HepG2 (cell line): ENCODE measurements around the gene FMOD. TPM values are rescaled to one million over a fixed set of nuclear protein-coding genes. Genes with fewer than 3 reads are reported as not detected.

ENCODE experiments used
- IRF2 ChIP-seq: IDR thresholded peaks from 2 replicates; pipeline ENCODE4 v1.6.1; 2018; ENCODE audit warnings: missing genetic modification reagents, missing compliant biosample characterization
- KAT2B ChIP-seq: fragments of 150-350 bp; IDR thresholded peaks from 2 replicates; pipeline ENCODE4 v1.6.1; 2014; ENCODE audit warnings: low read depth, low read length, borderline replicate concordance
- MED8 ChIP-seq: sonication (generic); formaldehyde crosslinking; IDR thresholded peaks from 2 replicates; pipeline ENCODE4 v1.8.1; 2023; ENCODE audit warnings: mild to moderate bottlenecking, missing genetic modification reagents; ENCODE audit not compliant: insufficient replicate concordance
- MEF2D ChIP-seq: sonication (generic); formaldehyde crosslinking; IDR thresholded peaks from 2 replicates; pipeline ENCODE4 v1.5.1; 2020; ENCODE audit warnings: mild to moderate bottlenecking, missing genetic modification reagents
- NR2F6 ChIP-seq, 2 experiments: IDR thresholded peaks; 2 replicates each; pipeline ENCODE4 v1.6.1; 2016; ENCODE audit warnings: antibody characterized with exemption in 1 of 2, mild to moderate bottlenecking in 1 of 2
- PPARG ChIP-seq: conservative IDR thresholded peaks from 2 replicates; pipeline ENCODE4 v1.6.1; 2016; ENCODE audit warnings: missing biosample characterization, missing genetic modification reagents
- SAFB2 ChIP-seq: sonication (generic); formaldehyde crosslinking; IDR thresholded peaks from 2 replicates; pipeline ENCODE4 v1.5.1; 2020; ENCODE audit warnings: missing genetic modification reagents, low read depth, mild to moderate bottlenecking, borderline replicate concordance
- SNAI1 ChIP-seq: sonication (generic); formaldehyde crosslinking; IDR thresholded peaks from 2 replicates; pipeline ENCODE4 v1.5.0; 2020; ENCODE audit warnings: mild to moderate bottlenecking, missing genetic modification reagents, borderline replicate concordance
- ZFP37 ChIP-seq: sonication (generic); formaldehyde crosslinking; IDR thresholded peaks from 2 replicates; pipeline ENCODE4 v1.4.0; 2020; ENCODE audit warnings: missing genetic modification reagents, borderline replicate concordance
- ZNF263 ChIP-seq: sonication (generic); formaldehyde crosslinking; IDR thresholded peaks from 2 replicates; pipeline ENCODE4 v1.4.0; 2020; ENCODE audit warnings: missing genetic modification reagents
- ZNF446 ChIP-seq: sonication (generic); formaldehyde crosslinking; IDR thresholded peaks from 2 replicates; pipeline ENCODE4 v1.5.0; 2020; ENCODE audit warnings: mild to moderate bottlenecking, missing genetic modification reagents
- ZNF543 ChIP-seq: sonication (generic); formaldehyde crosslinking; IDR thresholded peaks from 2 replicates; pipeline ENCODE4 v1.4.0; 2020; ENCODE audit warnings: mild to moderate bottlenecking, missing genetic modification reagents
- ZNF660 ChIP-seq: sonication (generic); formaldehyde crosslinking; IDR thresholded peaks from 2 replicates; pipeline ENCODE4 v1.5.1; 2020; ENCODE audit warnings: mild to moderate bottlenecking, low read depth, missing genetic modification reagents, borderline replicate concordance
- ZNF800 ChIP-seq: sonication (generic); formaldehyde crosslinking; IDR thresholded peaks from 2 replicates; pipeline ENCODE4 v1.4.0; 2020; ENCODE audit warnings: missing genetic modification reagents
- polyA plus RNA-seq, 8 experiments: library from polyadenylated mRNA; depleted of rRNA in 3 of 8; stranded (reverse) in 7 of 8; unstranded in 1 of 8; fragments of >200 nt; fragmentation: Illumina TruSeq in 4 of 8; extraction: Trizol in 4 of 8; gene quantifications; 2 replicates each; pipeline versions ENCODE4 v1.2.1 to v1.2.3, GENCODE V29; 2011 to 2016; ENCODE audit warnings: low read depth in 4 of 8, missing spikeins in 1 of 8, mixed read lengths in 1 of 8; ENCODE audit not compliant: insufficient read depth in 1 of 8
- total RNA-seq, 5 experiments: library from RNA; depleted of rRNA; stranded (reverse); fragments of >200 nt; fragmentation: Illumina TruSeq; extraction: Trizol; gene quantifications; 2 replicates each; pipeline ENCODE4 v1.2.3, GENCODE V29; 2016; ENCODE audit warnings: low read depth in 1 of 5
- TF ChIP-seq, protein P1 (sequence below): sonication (generic); formaldehyde crosslinking; IDR thresholded peaks from 2 replicates; pipeline ENCODE4 v1.9.0; 2021; ENCODE audit warnings: missing genetic modification reagents, borderline replicate concordance
- TF ChIP-seq, protein P2 (sequence below): IDR thresholded peaks from 2 replicates; pipeline ENCODE4 v1.6.1; 2018; ENCODE audit warnings: missing genetic modification reagents
- TF ChIP-seq, protein P3 (sequence below), 2 experiments: sonication (generic) in 1 of 2; formaldehyde crosslinking in 1 of 2; IDR thresholded peaks; 2 replicates each; pipeline versions ENCODE4 v1.6.1 to v1.9.0; 2014 to 2022; ENCODE audit warnings: antibody characterized with exemption in 1 of 2, borderline replicate concordance in 1 of 2, inconsistent platforms in 1 of 2, low read depth in 1 of 2, missing genetic modification reagents in 1 of 2

Gene FMOD
- total and polyA plus RNA-seq, 2 of the 13 experiments (the other 11 are each of a cell fraction or from before 2014, with no cell fraction given), result 0.08 TPM; not detected in 1

DNA sequence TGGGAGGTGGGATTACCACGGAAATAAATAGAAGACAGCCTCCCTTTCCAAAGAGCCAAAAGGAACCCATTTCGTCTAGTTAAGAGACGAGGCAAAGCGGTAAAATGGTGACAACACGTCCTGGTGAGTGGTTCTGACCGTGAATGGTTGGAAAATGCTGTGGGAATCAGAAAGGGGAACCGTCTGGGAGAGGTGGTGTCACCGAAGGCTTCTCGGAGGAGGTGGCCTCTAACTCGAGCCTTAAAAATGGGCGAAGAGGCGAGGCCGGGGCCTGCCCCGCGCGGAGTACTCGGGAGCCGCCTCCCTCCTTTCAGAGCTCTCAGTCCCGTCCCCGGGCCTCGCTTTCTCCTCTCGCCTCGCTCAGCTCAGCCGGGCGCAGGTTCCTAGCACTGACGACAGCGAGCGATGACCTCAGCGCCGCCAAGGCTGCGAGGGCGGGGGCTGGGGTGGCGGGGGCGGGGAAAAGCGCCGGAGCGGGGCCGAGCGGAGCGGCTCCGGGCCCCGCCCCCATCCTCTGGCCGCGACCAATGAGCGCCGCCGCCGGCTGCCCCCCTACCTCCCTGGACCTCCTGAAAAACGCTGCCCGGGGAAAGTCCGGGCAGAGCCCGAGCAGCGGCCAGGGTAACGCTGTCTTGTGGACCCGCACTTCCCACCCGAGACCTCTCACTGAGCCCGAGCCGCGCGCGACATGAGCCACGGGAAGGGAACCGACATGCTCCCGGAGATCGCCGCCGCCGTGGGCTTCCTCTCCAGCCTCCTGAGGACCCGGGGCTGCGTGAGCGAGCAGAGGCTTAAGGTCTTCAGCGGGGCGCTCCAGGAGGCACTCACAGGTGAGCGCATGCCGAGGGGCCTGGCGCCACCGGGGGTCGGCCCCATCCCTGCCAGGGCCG lies 45.8 kb downstream of the FMOD start, which contains the start of gene BTG2 (continued):
- TF ChIP-seq, protein P1, sequence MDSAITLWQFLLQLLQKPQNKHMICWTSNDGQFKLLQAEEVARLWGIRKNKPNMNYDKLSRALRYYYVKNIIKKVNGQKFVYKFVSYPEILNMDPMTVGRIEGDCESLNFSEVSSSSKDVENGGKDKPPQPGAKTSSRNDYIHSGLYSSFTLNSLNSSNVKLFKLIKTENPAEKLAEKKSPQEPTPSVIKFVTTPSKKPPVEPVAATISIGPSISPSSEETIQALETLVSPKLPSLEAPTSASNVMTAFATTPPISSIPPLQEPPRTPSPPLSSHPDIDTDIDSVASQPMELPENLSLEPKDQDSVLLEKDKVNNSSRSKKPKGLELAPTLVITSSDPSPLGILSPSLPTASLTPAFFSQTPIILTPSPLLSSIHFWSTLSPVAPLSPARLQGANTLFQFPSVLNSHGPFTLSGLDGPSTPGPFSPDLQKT (CRISPR knock-in tag), result no peak
- TF ChIP-seq ZNF800, result peak; percentile 80; the same call in 1 of the 2 replicates
- no peak for TF ChIP-seq ZNF446 (CRISPR knock-in tag)
- TF ChIP-seq ZNF543, result 0 out of 2 replicates have a peak, but pooled peaks have one; percentile 75
- TF ChIP-seq SNAI1 (CRISPR knock-in tag), result peak; percentile 68; the same call in 1 of the 2 replicates
- no peak for TF ChIP-seq MEF2D
- no peak for TF ChIP-seq ZNF660 (CRISPR knock-in tag)
- TF ChIP-seq ZNF263 (CRISPR knock-in tag), result peak; percentile 60
- 0 out of 2 replicates have a peak, but pooled peaks have one; percentile 17 for TF ChIP-seq IRF2 (CRISPR knock-in tag)
- no peak for TF ChIP-seq MED8 (CRISPR knock-in tag)
- 0 out of 2 replicates have a peak, but pooled peaks have one; percentile 29 for TF ChIP-seq ZFP37 (CRISPR knock-in tag)
- TF ChIP-seq KAT2B, result no peak
- TF ChIP-seq, protein P2, sequence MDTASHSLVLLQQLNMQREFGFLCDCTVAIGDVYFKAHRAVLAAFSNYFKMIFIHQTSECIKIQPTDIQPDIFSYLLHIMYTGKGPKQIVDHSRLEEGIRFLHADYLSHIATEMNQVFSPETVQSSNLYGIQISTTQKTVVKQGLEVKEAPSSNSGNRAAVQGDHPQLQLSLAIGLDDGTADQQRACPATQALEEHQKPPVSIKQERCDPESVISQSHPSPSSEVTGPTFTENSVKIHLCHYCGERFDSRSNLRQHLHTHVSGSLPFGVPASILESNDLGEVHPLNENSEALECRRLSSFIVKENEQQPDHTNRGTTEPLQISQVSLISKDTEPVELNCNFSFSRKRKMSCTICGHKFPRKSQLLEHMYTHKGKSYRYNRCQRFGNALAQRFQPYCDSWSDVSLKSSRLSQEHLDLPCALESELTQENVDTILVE, result no peak; the same call in none of the 2 replicates
- TF ChIP-seq NR2F6 (IDR thresholded peaks at IDR 0.05), result no peak
- peak; percentile 24; the same call in 1 of the 2 replicates for TF ChIP-seq NR2F6 (CRISPR knock-in tag; IDR thresholded peaks at IDR 0.05)
- no peak; the same call in 1 of the 2 replicates for TF ChIP-seq SAFB2 (CRISPR knock-in tag)
- peak; percentile 53 for TF ChIP-seq PPARG (CRISPR knock-in tag)
- TF ChIP-seq, protein P3, sequence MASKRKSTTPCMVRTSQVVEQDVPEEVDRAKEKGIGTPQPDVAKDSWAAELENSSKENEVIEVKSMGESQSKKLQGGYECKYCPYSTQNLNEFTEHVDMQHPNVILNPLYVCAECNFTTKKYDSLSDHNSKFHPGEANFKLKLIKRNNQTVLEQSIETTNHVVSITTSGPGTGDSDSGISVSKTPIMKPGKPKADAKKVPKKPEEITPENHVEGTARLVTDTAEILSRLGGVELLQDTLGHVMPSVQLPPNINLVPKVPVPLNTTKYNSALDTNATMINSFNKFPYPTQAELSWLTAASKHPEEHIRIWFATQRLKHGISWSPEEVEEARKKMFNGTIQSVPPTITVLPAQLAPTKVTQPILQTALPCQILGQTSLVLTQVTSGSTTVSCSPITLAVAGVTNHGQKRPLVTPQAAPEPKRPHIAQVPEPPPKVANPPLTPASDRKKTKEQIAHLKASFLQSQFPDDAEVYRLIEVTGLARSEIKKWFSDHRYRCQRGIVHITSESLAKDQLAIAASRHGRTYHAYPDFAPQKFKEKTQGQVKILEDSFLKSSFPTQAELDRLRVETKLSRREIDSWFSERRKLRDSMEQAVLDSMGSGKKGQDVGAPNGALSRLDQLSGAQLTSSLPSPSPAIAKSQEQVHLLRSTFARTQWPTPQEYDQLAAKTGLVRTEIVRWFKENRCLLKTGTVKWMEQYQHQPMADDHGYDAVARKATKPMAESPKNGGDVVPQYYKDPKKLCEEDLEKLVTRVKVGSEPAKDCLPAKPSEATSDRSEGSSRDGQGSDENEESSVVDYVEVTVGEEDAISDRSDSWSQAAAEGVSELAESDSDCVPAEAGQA (IDR thresholded peaks at IDR 0.05; ENCODE audit: low read depth), result 0 out of 2 replicates have a peak, but pooled peaks have one; percentile 17
- TF ChIP-seq, protein P3 (CRISPR knock-in tag; IDR thresholded peaks at IDR 0.05; ENCODE audit: borderline replicate concordance), result 0 out of 2 replicates have a peak, but pooled peaks have one; percentile 33
